ENCODE measurements around the gene CGB3. TPM values are rescaled to one million over a fixed set of nuclear protein-coding genes. Genes with fewer than 3 reads are reported as not detected.
A peak's percentile ranks its signal among the peaks of the same experiment; 100 is the strongest.
"Not testable (repeated sequence)": the region's sequence is repeated elsewhere in the genome, so short reads cannot be mapped to it uniquely, and the experiment has no call there.

CGB3 gene
- total and polyA plus RNA-seq, 12 donors: not detected

GRCh38 chr19:49057636-49058234, 33.6 kb upstream of the CGB3 start, which contains the start of gene CGB7:
TSS of gene CGB7 (minus strand) at chr19:49057749. CDS start at chr19:49055375, 2,374 bp downstream.
- 2 to 6% methylated on average over 36 to 38 of the region's 38 CpGs for WGBS, 2 donors
- H3K27me3 ChIP-seq: peaks cover 0 to 64% (median 28%) of the 10 kb centered on the region in 7 donors

GRCh38 chr19:49056902-49057596, 32.9 kb upstream of the CGB3 start:
- DNase-seq; H3K27ac ChIP-seq; H3K36me3 ChIP-seq; intact Hi-C loops (cut with DNase I); H3K9me3 ChIP-seq: not testable (repeated sequence)
- Histone ChIP-seq H3K4me3 (peak overlapping the region; percentile 14 to 73 (median 62)), H3K4me1 (peaks cover 0 to 25% (median 23%) of the 10 kb centered on the region in 9 donors), H3K27me3 (peaks cover 0 to 57% (median 23%) of the 10 kb centered on the region in 7 donors)
- 4 to 7% methylated on average over 23 to 34 of the region's 34 CpGs for WGBS, 2 donors
- peak; percentile 13 to 48 (median 30) for ATAC-seq

More at GRCh38 chr19:49057636-49058234, 33.6 kb upstream of the CGB3 start, which contains the start of gene CGB7:
- Histone ChIP-seq H3K4me3 (peak within 1 kb of the TSS; percentile 18 to 73 (median 62)), H3K36me3 (no peaks in the 10 kb centered on the region), H3K4me1 (peaks cover 0 to 25% (median 23%) of the 10 kb centered on the region in 9 donors), H3K9me3 (no peaks in the 10 kb centered on the region), H3K27ac (no peak within 1 kb of the TSS)
- TF ChIP-seq CTCF (IDR thresholded peaks at IDR 0.05): no peak
- ATAC-seq (peak; percentile 50 to 88 (median 80)), DNase-seq (peak; percentile 76 to 80)
- intact Hi-C loops (cut with DNase I): no loop called here

GRCh38 chr19:49056101-49056901, 32.2 kb upstream of the CGB3 start:
- H3K9me3 ChIP-seq: no peaks in the 10 kb centered on the region
- ATAC-seq (peak; percentile 78 to 90 (median 87)), DNase-seq (peak; percentile 43 to 66)
- WGBS, 2 donors: 0 to 1% methylated on average over 62 to 63 of the region's 63 CpGs
- H3K4me3 ChIP-seq: peak overlapping the region; percentile 14 to 73 (median 62)
- TF ChIP-seq CTCF (IDR thresholded peaks at IDR 0.05): peak in 8 of 9 donors; percentile 8 to 63 (median 46)
- H3K27ac ChIP-seq: no peak overlapping the region
- intact Hi-C loops (cut with DNase I): no loop called here
- no peaks in the 10 kb centered on the region for H3K36me3 ChIP-seq
- H3K27me3 ChIP-seq: peaks cover 0 to 52% (median 21%) of the 10 kb centered on the region in 7 donors
- H3K4me1 ChIP-seq: peaks cover 0 to 25% (median 23%) of the 10 kb centered on the region in 9 donors

- H3K4me3 ChIP-seq; intact Hi-C loops (cut with DNase I); ATAC-seq; H3K27me3 ChIP-seq; H3K36me3 ChIP-seq; DNase-seq; H3K9me3 ChIP-seq; H3K4me1 ChIP-seq; H3K27ac ChIP-seq: not testable (repeated sequence)
- WGBS, 2 donors: 70 to 72% methylated on average over 24 of the region's 24 CpGs
Observed at GRCh38 chr19:49050376-49051033, 26.4 kb upstream of the CGB3 start.

- H3K4me1 ChIP-seq; H3K27me3 ChIP-seq; H3K27ac ChIP-seq; DNase-seq; H3K4me3 ChIP-seq; H3K36me3 ChIP-seq; intact Hi-C loops (cut with DNase I); ATAC-seq; H3K9me3 ChIP-seq: not testable (repeated sequence)
- 73 to 84% methylated on average over 3 of the region's 4 CpGs for WGBS, 2 donors
Observed at GRCh38 chr19:49049834-49050233, 25.7 kb upstream of the CGB3 start.

- H3K4me3 ChIP-seq; ATAC-seq; H3K27ac ChIP-seq; intact Hi-C loops (cut with DNase I); H3K4me1 ChIP-seq; H3K9me3 ChIP-seq; H3K36me3 ChIP-seq; DNase-seq; H3K27me3 ChIP-seq: not testable (repeated sequence)
- 62 to 75% methylated on average over 10 of the region's 12 CpGs for WGBS, 2 donors
Observed at GRCh38 chr19:49049011-49049410, 24.9 kb upstream of the CGB3 start, which contains the start of gene CGB8. TSS of gene CGB8 (minus strand) at chr19:49049111. CDS start at chr19:49048739, 372 bp downstream.

GRCh38 chr19:49043548-49043947, 19.4 kb upstream of the CGB3 start, which contains the start of gene CGB5:
TSS of gene CGB5 (plus strand) at chr19:49043848. CDS start at chr19:49044210, 362 bp downstream.
- DNase-seq; ATAC-seq; H3K27ac ChIP-seq; H3K4me1 ChIP-seq; H3K36me3 ChIP-seq; intact Hi-C loops (cut with DNase I); H3K9me3 ChIP-seq; H3K27me3 ChIP-seq; H3K4me3 ChIP-seq: not testable (repeated sequence)
- 66 to 69% methylated on average over 14 to 15 of the region's 15 CpGs for WGBS, 2 donors

GRCh38 chr19:49042666-49043065, 18.5 kb upstream of the CGB3 start:
- H3K9me3 ChIP-seq; H3K27ac ChIP-seq; H3K4me3 ChIP-seq; intact Hi-C loops (cut with DNase I); DNase-seq; ATAC-seq; H3K36me3 ChIP-seq; H3K4me1 ChIP-seq; H3K27me3 ChIP-seq: not testable (repeated sequence)
- WGBS, 2 donors: 79 to 95% methylated on average over 2 to 4 of the region's 4 CpGs

Measured in heart right ventricle (tissue), 16 donors.